DMS 273 treated with DMSO at 0.1 percent for 48 hours (cell line): ENCODE results near the gene EPHA5.

ENCODE experiments used
- DNase-seq: peaks from one replicate; lab custom pipeline; 2025; lab: John Stamatoyannopoulos, UW

EPHA5 gene

GRCh38 chr4:65624651-65625050 is 45.6 kb downstream of the EPHA5 start:
- DNase-seq, result no peak

- no peak for DNase-seq
Measured at GRCh38 chr4:65623506-65623905, 46.8 kb downstream of the EPHA5 start.

- DNase-seq, result no peak
Measured at GRCh38 chr4:65617416-65617815, 52.9 kb downstream of the EPHA5 start.

GRCh38 chr4:65604515-65604914 is 65.8 kb downstream of the EPHA5 start:
- no peak for DNase-seq

GRCh38 chr4:65600656-65601055 is 69.6 kb downstream of the EPHA5 start:
- DNase-seq, result no peak

- DNase-seq, result no peak
Measured at GRCh38 chr4:65599340-65599739, 70.9 kb downstream of the EPHA5 start.

GRCh38 chr4:65597697-65598096 is 72.6 kb downstream of the EPHA5 start:
- no peak for DNase-seq

GRCh38 chr4:65592089-65592488 is 78.2 kb downstream of the EPHA5 start:
- no peak for DNase-seq

GRCh38 chr4:65589921-65590320 is 80.4 kb downstream of the EPHA5 start:
- DNase-seq, result no peak

- no peak for DNase-seq
Measured at GRCh38 chr4:65589331-65589730, 81.0 kb downstream of the EPHA5 start.

GRCh38 chr4:65580551-65580950 is 89.7 kb downstream of the EPHA5 start:
- DNase-seq, result no peak

- DNase-seq, result no peak
Measured at GRCh38 chr4:65566473-65566872, 103.8 kb downstream of the EPHA5 start.

- DNase-seq, result no peak
Measured at GRCh38 chr4:65561164-65561563, 109.1 kb downstream of the EPHA5 start.

- DNase-seq, result no peak
Measured at GRCh38 chr4:65559270-65559669, 111.0 kb downstream of the EPHA5 start.

GRCh38 chr4:65552057-65552456 is 118.2 kb downstream of the EPHA5 start:
- DNase-seq, result no peak

- no peak for DNase-seq
Measured at GRCh38 chr4:65550500-65550899, 119.8 kb downstream of the EPHA5 start.

- DNase-seq, result no peak
Measured at GRCh38 chr4:65546882-65547416, 123.3 kb downstream of the EPHA5 start.

- DNase-seq, result no peak
Measured at GRCh38 chr4:65538571-65538970, 131.7 kb downstream of the EPHA5 start.

GRCh38 chr4:65535113-65535512 is 135.2 kb downstream of the EPHA5 start:
- DNase-seq, result no peak

- no peak for DNase-seq
Measured at GRCh38 chr4:65521666-65522065, 148.6 kb downstream of the EPHA5 start.

- DNase-seq, result no peak
Measured at GRCh38 chr4:65515646-65516045, 154.6 kb downstream of the EPHA5 start.

- DNase-seq, result no peak
Measured at GRCh38 chr4:65510976-65511375, 159.3 kb downstream of the EPHA5 start.

GRCh38 chr4:65508168-65508567 is 162.1 kb downstream of the EPHA5 start:
- DNase-seq, result no peak

- DNase-seq, result no peak
Measured at GRCh38 chr4:65502131-65502701, 168.1 kb downstream of the EPHA5 start.
